ENCODE data around the gene SSU72.

DNA sequence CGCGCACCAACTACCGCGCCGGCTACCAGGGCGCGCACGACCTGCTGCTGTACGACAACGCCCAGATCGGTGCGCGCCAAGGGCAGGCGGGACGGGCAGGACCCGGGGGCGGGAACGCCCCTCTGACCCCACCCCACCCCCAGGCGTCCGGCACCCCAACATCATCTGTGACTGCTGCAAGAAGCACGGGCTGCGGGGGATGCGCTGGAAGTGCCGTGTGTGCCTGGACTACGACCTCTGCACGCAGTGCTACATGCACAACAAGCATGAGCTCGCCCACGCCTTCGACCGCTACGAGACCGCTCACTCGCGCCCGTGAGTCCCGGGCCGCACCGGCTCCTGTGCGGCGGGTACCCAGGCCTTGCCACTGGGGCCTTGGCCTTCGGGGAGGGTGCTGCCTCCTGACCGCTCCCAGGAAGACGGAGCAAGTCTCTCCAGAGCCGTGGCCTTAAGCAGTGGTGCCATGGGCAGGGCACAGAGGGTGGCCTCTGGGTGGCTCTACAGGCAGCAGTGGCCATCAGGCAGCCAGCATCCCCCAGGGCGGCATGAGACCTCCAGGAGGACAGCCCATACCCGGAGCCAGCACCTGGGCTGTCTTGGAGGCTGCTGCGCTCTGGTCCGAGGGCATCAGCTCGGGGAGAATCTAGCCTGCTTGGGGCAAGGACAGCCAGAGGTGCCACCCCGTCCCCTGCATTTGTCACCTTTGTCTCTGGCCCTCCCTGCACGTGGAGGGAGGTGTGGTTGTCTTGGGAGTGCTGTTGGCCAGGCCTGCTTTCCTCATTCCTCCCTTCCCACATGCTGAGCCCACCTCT is 49.2 kb upstream of the SSU72 start:
- TF ChIP-seq, protein P1, sequence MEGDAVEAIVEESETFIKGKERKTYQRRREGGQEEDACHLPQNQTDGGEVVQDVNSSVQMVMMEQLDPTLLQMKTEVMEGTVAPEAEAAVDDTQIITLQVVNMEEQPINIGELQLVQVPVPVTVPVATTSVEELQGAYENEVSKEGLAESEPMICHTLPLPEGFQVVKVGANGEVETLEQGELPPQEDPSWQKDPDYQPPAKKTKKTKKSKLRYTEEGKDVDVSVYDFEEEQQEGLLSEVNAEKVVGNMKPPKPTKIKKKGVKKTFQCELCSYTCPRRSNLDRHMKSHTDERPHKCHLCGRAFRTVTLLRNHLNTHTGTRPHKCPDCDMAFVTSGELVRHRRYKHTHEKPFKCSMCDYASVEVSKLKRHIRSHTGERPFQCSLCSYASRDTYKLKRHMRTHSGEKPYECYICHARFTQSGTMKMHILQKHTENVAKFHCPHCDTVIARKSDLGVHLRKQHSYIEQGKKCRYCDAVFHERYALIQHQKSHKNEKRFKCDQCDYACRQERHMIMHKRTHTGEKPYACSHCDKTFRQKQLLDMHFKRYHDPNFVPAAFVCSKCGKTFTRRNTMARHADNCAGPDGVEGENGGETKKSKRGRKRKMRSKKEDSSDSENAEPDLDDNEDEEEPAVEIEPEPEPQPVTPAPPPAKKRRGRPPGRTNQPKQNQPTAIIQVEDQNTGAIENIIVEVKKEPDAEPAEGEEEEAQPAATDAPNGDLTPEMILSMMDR (IDR thresholded peaks at IDR 0.05): no peak
- no peak for TF ChIP-seq POLR2A (IDR thresholded peaks at IDR 0.05)
